Epithelial cell of prostate (primary cell): Measurements from ENCODE around the gene UBASH3B.

ENCODE experiments used
- DNase-seq: peaks from one replicate; pipeline ENCODE4 v3.0.0-alpha.2; 2011; ENCODE audit warnings: low read depth, low spot score
- H3K27ac ChIP-seq: fragments of 450-650 bp; 2 replicates; pipeline ENCODE4 v1.5.1; 2017; ENCODE audit warnings: mild to moderate bottlenecking

Gene UBASH3B

GRCh38 chr11:122672892-122673291, 17.4 kb downstream of the UBASH3B start:
- no peak for DNase-seq
- H3K27ac ChIP-seq = no peak overlapping the region

GRCh38 chr11:122673701-122674100, 18.2 kb downstream of the UBASH3B start:
- H3K27ac ChIP-seq = no peak overlapping the region
- DNase-seq = no peak

- no peak for DNase-seq
- no peak overlapping the region for H3K27ac ChIP-seq
Observed at GRCh38 chr11:122676638-122677037, 21.1 kb downstream of the UBASH3B start.

- no peak overlapping the region for H3K27ac ChIP-seq
- DNase-seq = no peak
Observed at GRCh38 chr11:122677256-122677655, 21.7 kb downstream of the UBASH3B start.

- DNase-seq = no peak
- H3K27ac ChIP-seq = no peak overlapping the region
Observed at GRCh38 chr11:122678406-122678805, 22.9 kb downstream of the UBASH3B start.

- no peak for DNase-seq
- no peak overlapping the region for H3K27ac ChIP-seq
Observed at GRCh38 chr11:122679466-122679865, 23.9 kb downstream of the UBASH3B start.

GRCh38 chr11:122681070-122681469, 25.5 kb downstream of the UBASH3B start:
- no peak for DNase-seq
- no peak overlapping the region for H3K27ac ChIP-seq

GRCh38 chr11:122681735-122682134, 26.2 kb downstream of the UBASH3B start:
- no peak overlapping the region for H3K27ac ChIP-seq
- no peak for DNase-seq

GRCh38 chr11:122682464-122682863, 26.9 kb downstream of the UBASH3B start:
- H3K27ac ChIP-seq = no peak overlapping the region
- no peak for DNase-seq

- no peak for DNase-seq
- no peak overlapping the region for H3K27ac ChIP-seq
Observed at GRCh38 chr11:122685041-122685440, 29.5 kb downstream of the UBASH3B start.

- DNase-seq = no peak
- no peak overlapping the region for H3K27ac ChIP-seq
Observed at GRCh38 chr11:122686111-122686510, 30.6 kb downstream of the UBASH3B start.

- no peak overlapping the region for H3K27ac ChIP-seq
- DNase-seq = no peak
Observed at GRCh38 chr11:122690384-122690783, 34.9 kb downstream of the UBASH3B start.

- no peak overlapping the region for H3K27ac ChIP-seq
Observed at GRCh38 chr11:122690801-122691548, 35.5 kb downstream of the UBASH3B start.

GRCh38 chr11:122691549-122692150, 36.1 kb downstream of the UBASH3B start:
- DNase-seq = no peak
- H3K27ac ChIP-seq = no peak overlapping the region

More at GRCh38 chr11:122690801-122691548, 35.5 kb downstream of the UBASH3B start:
- DNase-seq = no peak

- no peak overlapping the region for H3K27ac ChIP-seq
- DNase-seq = no peak
Observed at GRCh38 chr11:122692444-122692843, 36.9 kb downstream of the UBASH3B start.

GRCh38 chr11:122695076-122695615, 39.6 kb downstream of the UBASH3B start:
- DNase-seq = no peak
- no peak overlapping the region for H3K27ac ChIP-seq

- peak overlapping the region; percentile 81 for H3K27ac ChIP-seq
- no peak for DNase-seq
Observed at GRCh38 chr11:122696662-122697061, 41.1 kb downstream of the UBASH3B start.

GRCh38 chr11:122697636-122698167, 42.2 kb downstream of the UBASH3B start:
- no peak for DNase-seq

GRCh38 chr11:122698392-122698791, 42.9 kb downstream of the UBASH3B start:
- DNase-seq = no peak
- H3K27ac ChIP-seq = peak overlapping the region; percentile 81

More at GRCh38 chr11:122697636-122698167, 42.2 kb downstream of the UBASH3B start:
- peak overlapping the region; percentile 81 for H3K27ac ChIP-seq

- no peak for DNase-seq
- H3K27ac ChIP-seq = no peak overlapping the region
Observed at GRCh38 chr11:122700666-122701065, 45.1 kb downstream of the UBASH3B start.

- no peak overlapping the region for H3K27ac ChIP-seq
- DNase-seq = no peak
Observed at GRCh38 chr11:122701143-122701542, 45.6 kb downstream of the UBASH3B start.
